ENCODE measurements around the gene SAV1.
A peak's percentile ranks its signal among the peaks of the same experiment; 100 is the strongest.
"Not testable (repeated sequence)": the region's sequence is repeated elsewhere in the genome, so short reads cannot be mapped to it uniquely, and the experiment has no call there.

The SAV1 gene

GRCh38 chr14:50665300-50665699 lies 2.8 kb downstream of the SAV1 start:
- not testable (repeated sequence) for DNase-seq (ENCODE audit: low spot score)

- not testable (repeated sequence) for DNase-seq (ENCODE audit: low spot score)
Measured at GRCh38 chr14:50664579-50664978, 3.5 kb downstream of the SAV1 start.

GRCh38 chr14:50659327-50659974 lies 8.7 kb downstream of the SAV1 start:
- DNase-seq (ENCODE audit: low spot score), result no peak

- DNase-seq (ENCODE audit: low spot score), result no peak
Measured at GRCh38 chr14:50658203-50658602, 9.9 kb downstream of the SAV1 start.

- DNase-seq (ENCODE audit: low spot score), result no peak
Measured at GRCh38 chr14:50657753-50658152, 10.4 kb downstream of the SAV1 start.

GRCh38 chr14:50656776-50657175 lies 11.3 kb downstream of the SAV1 start:
- DNase-seq (ENCODE audit: low spot score), result no peak

GRCh38 chr14:50649691-50650090 lies 18.4 kb downstream of the SAV1 start:
- no peak for DNase-seq (ENCODE audit: low spot score)

GRCh38 chr14:50647753-50648152 lies 20.4 kb downstream of the SAV1 start:
- DNase-seq (ENCODE audit: low spot score), result no peak

- no peak for DNase-seq (ENCODE audit: low spot score)
Measured at GRCh38 chr14:50647282-50647681, 20.8 kb downstream of the SAV1 start.

- DNase-seq (ENCODE audit: low spot score), result no peak
Measured at GRCh38 chr14:50635141-50635540, 33.0 kb downstream of the SAV1 start.

GRCh38 chr14:50633954-50634353 lies 34.2 kb downstream of the SAV1 start:
- DNase-seq (ENCODE audit: low spot score), result no peak

- no peak for DNase-seq (ENCODE audit: low spot score)
Measured at GRCh38 chr14:50631408-50631821, 36.7 kb downstream of the SAV1 start.

- not testable (repeated sequence) for DNase-seq (ENCODE audit: low spot score)
Measured at GRCh38 chr14:50624947-50625346, 43.2 kb downstream of the SAV1 start.

GRCh38 chr14:50624447-50624846 lies 43.7 kb downstream of the SAV1 start:
- DNase-seq (ENCODE audit: low spot score), result no peak

GRCh38 chr14:50622978-50623377 lies 45.1 kb downstream of the SAV1 start:
- DNase-seq (ENCODE audit: low spot score), result no peak

- no peak for DNase-seq (ENCODE audit: low spot score)
Measured at GRCh38 chr14:50620341-50620740, 47.8 kb downstream of the SAV1 start.

- DNase-seq (ENCODE audit: low spot score), result peak; percentile 78
Measured at GRCh38 chr14:50619569-50620141, 48.5 kb downstream of the SAV1 start.

GRCh38 chr14:50616275-50616674 lies 51.8 kb downstream of the SAV1 start:
- DNase-seq (ENCODE audit: low spot score), result no peak

GRCh38 chr14:50615552-50615951 lies 52.6 kb downstream of the SAV1 start:
- DNase-seq (ENCODE audit: low spot score), result peak; percentile 92

GRCh38 chr14:50615056-50615455 lies 53.0 kb downstream of the SAV1 start:
- DNase-seq (ENCODE audit: low spot score), result peak; percentile 81

- no peak for DNase-seq (ENCODE audit: low spot score)
Measured at GRCh38 chr14:50612806-50613205, 55.3 kb downstream of the SAV1 start.

- DNase-seq (ENCODE audit: low spot score), result no peak
Measured at GRCh38 chr14:50610465-50610864, 57.6 kb downstream of the SAV1 start.

- DNase-seq (ENCODE audit: low spot score), result no peak
Measured at GRCh38 chr14:50608302-50608851, 59.7 kb downstream of the SAV1 start.

- DNase-seq (ENCODE audit: low spot score), result no peak
Measured at GRCh38 chr14:50607761-50608160, 60.3 kb downstream of the SAV1 start.

Measured in globus pallidus (tissue), 1 donor.